NOMO-1 treated with dmso at 0.1 percent for 144 hours (cell line): ENCODE data around the gene ST3GAL5.

Experiments
- DNase-seq: peaks from one replicate; lab custom pipeline; 2025; ENCODE audit not compliant: unreplicated experiment; lab: John Stamatoyannopoulos, UW

The ST3GAL5 gene

GRCh38 chr2:85811180-85812093 lies 77.4 kb downstream of the ST3GAL5 start:
- DNase-seq = no peak

DNA sequence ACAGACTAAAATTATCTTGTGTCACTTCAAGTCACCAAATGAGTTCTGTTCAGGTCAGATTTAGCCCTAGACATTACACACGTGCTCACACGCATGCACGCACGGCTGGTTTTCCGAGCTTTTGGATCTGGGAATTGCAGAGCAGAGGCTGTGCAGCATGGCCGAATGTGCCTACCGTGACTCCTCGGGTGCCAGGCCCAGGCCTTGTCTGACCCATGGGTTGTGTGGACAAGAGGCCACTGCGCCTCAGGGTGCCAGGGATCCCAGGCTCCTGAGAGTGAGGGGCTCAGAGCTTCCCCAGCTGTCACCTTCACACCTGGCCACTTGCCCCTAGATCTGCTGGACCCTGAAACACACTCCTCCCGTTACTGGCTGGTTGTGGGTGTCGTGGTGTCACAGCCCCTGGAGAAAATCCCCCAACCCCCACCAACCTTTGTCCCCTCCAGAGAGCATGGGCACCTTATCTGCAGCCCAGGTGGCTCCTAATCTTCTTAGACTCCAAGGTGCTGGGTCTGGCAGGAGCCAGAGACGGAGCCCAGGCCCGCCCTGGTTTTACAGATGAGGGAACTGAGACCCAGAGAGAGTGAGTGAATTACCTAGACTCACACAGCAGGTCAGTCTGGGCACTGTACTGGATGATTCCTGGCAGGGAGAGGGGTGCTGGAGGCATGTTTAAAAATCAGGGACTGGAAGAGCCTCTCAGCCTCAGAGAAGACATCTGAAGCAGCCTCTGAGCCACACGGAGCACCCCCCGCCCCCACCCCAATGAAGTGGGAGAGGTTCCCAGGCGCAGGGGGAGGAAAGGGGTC lies 78.2 kb downstream of the ST3GAL5 start:
- DNase-seq = no peak

GRCh38 chr2:85807756-85808155 lies 81.0 kb downstream of the ST3GAL5 start:
- no peak for DNase-seq

- DNase-seq = no peak
These were observed 82.3 kb downstream of the ST3GAL5 start for GRCh38 chr2:85806358-85807118.

DNA sequence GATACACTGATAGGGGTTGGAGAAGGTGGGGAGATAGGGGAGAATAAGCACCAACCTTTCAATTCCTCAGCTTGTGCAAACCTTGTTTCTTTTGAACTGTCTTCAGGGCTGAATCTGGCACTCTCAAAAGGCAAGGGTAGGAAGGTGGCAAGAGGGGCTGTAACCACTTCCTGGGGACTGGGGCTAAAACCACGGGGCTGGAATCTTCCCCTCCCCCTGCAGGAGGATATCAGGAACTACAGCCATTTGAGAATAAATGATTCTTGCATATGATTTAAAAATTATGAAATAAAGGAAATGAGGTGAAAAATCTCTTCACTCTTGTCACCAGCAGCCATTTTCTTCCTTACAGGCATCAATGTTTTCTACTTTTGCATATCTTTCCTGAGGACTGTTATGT lies 84.2 kb downstream of the ST3GAL5 start:
- DNase-seq = no peak

DNA sequence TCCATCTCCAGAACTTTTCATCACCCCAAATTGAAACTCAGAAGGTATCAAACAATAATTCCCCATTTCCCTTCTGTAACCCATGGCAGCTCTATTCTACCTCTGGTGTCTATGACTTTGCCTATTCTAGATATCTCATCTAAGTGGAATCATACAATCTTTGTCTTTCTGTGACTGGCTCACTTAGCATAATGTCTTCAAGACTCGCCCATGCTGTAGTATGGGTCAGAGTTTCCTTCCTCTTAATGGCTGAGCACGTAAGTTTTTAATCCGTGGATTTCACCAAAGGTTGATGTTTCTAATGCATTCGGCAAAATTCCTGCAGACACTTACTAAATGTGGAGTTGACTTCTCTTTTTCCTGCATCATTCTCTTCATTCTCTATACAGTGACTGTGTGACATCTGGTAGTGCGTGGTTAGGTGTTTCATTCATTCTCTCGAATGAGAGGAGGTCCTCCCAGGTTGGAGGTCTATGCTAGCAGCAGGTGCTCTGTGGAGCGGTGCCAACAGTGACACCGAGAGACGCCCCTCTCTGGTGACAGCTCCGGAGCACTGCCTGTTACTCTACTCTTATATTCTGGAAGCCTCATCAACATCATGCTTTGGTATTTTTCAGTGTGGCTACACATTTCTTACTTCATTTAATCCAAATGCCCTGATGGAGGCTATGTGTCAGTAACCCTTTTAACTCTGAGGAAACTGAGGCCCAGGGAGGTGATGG lies 84.9 kb downstream of the ST3GAL5 start:
- no peak for DNase-seq

- DNase-seq = no peak
These were observed 86.3 kb downstream of the ST3GAL5 start for GRCh38 chr2:85802354-85803103.

DNA sequence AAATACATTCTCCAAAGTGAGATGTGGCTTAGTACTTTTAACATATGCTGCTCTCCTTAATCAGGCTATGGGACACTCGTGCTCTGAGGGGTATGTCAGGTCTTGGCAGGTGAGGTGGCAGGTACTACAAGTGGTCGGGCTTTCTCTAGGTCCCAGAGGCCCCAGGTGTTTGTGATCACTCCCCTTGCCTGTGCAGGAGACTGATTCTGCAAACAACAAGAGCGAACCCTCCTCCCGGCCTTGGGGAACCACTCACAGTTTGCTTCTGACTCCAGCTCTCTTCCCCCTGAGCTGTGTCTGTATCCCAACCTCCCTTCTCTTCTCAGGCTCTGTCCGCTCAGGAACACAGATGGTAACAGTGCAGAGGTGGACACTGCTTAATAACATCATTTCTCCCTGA lies 86.9 kb downstream of the ST3GAL5 start:
- no peak for DNase-seq

DNA sequence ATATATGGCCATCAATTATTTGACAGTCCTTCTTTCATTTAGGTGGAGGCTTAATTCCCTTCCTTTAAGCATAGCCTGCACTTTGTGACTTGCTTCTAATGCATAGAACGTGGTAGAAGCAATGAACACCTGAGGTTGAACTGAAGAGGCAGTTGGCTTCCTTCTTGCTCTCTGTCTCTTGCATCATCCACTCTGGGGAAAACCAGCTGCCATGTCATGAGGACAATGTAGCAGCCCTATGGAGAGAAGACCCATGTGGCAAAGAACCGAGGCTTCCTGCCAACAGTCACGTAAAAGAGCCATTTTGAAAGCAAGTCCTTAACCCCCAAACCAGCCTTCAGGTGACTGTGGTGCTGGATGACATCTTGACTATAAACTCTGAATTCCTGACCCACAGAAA lies 88.2 kb downstream of the ST3GAL5 start:
- no peak for DNase-seq

GRCh38 chr2:85799215-85799956 lies 89.4 kb downstream of the ST3GAL5 start:
- DNase-seq = no peak

DNA sequence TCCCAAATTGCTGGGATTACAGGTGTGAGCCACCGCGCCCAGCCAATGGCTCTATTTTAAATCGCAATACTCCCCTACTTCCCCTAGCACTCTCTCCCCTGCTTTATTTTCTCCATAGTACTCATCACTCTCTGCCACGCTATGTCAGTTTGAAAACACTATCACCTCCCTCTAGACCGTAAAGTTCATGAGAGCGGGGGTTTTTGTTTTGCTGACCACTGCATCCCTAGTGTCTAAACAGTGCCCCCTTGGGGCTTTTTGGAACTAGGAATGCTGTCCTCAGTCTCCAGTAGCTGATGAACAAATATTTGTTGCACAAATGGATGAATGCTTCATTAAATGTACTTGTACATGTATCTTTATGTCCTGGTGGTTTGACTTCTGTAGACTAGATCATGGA lies 90.9 kb downstream of the ST3GAL5 start:
- DNase-seq = no peak

DNA sequence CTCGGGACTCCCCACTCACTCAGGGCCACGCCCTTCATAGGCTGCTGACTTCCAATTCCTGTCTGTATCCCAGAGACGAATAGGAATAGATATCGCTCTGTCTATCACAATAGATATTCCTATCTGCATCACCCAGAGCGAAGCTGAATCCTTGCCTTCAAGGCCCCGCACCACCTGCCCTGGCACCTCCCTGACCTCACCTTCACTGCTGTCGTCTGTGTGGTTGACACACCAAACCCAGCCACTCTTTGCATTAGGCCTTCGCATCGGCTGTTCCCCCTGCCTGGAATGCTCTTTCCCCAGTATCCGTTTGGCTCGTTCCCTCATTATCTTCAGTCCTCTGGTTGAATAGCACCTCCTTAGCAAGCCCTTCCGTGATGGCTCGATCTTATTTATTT lies 91.5 kb downstream of the ST3GAL5 start:
- DNase-seq = no peak

DNA sequence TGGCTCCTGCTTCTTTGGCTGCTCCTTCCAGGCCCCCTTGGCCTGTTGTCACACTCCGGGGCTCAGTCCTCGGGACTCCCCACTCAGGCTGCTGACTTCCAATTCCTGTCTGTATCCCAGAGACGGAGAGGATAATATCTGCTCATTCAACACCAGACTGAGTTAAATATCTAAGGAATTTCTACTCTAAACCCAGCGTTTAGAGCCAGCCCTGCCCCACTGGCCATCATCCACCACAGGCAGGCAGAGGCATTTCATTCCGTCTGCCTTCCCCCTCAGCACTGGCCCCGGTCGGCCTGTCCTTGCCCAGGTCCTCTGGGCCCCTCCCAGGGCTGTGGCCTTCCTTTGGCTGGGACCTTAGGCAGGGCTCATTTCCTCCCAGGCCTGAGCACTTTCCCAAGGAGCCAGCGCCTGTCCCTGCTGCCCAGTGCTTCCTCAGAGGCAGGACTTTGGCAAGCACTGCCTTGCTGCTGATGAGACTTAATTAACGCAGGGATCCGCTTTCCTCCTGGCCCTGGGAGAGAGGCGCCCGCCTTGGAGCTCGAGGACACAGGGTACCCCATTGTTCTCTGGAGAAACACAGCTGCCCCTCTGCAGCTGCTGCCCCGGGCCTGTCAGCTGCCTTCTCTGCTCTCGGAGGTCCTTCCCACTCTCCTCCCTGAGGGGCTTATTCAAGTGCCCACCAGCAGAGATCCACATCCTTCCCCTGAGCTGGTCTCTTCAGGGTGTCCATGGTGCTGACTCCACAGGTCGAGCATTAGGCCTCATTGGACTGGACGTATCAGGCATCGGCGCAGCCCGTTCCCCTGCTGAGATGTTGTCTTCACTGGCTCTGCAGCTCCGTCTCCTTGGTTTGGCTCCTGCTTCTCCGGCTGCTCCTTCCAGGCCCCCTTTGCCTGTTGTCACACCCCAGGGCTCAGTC lies 92.2 kb downstream of the ST3GAL5 start:
- no peak for DNase-seq

DNA sequence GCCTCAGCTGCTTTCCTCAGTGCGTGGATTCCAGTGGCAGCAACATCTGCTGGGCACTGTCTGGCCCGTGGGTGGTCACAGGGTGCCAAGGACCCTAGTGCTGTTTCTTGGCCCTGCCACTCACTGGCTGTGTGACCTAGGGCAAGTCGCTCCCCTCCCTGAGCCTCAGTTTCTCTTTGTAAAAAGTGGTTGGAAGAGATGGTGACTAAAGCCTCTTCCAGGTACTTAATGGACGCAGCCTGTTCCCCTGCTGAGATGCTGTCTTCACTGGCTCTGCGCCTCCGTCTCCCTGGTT lies 92.8 kb downstream of the ST3GAL5 start:
- DNase-seq = no peak

GRCh38 chr2:85795331-85796045 lies 93.3 kb downstream of the ST3GAL5 start:
- DNase-seq = no peak

- no peak for DNase-seq
These were observed 94.2 kb downstream of the ST3GAL5 start for GRCh38 chr2:85794491-85795121.

- DNase-seq = no peak
These were observed 94.8 kb downstream of the ST3GAL5 start for GRCh38 chr2:85794038-85794441.
